Astrocyte (in vitro differentiated cells and primary cell): ENCODE results near the gene CAPN5. TPM values are rescaled to one million over a fixed set of nuclear protein-coding genes. Genes with fewer than 3 reads are reported as not detected.

Source experiments
- DNase-seq: peaks from one replicate; pipeline ENCODE4 v3.0.0-alpha.2; 2010; ENCODE audit warnings: low read depth
- FAIRE-seq: peaks from 2 replicates; lab custom pipeline; 2011; peaks lifted over from hg19 to GRCh38; lab: Jason Lieb, UNC
- H2AFZ ChIP-seq: 2 replicates; pipeline ENCODE4 v1.6.0; 2012; ENCODE audit warnings: low read depth, low read length, inconsistent platforms
- H3K27ac ChIP-seq: 2 replicates; pipeline ENCODE4 v1.5.1; 2011; ENCODE audit warnings: low read depth, low read length, inconsistent platforms
- H3K27me3 ChIP-seq: 2 replicates; pipeline ENCODE4 v1.6.0; 2011; ENCODE audit warnings: low read length, inconsistent platforms; ENCODE audit not compliant: insufficient read depth
- H3K36me3 ChIP-seq: 2 replicates; pipeline ENCODE4 v1.5.1; 2011; ENCODE audit warnings: low read length, inconsistent platforms; ENCODE audit not compliant: insufficient read depth
- H3K4me1 ChIP-seq: 2 replicates; pipeline ENCODE4 v1.5.1; 2011; ENCODE audit warnings: low read length, inconsistent platforms; ENCODE audit not compliant: insufficient read depth
- H3K4me2 ChIP-seq: 2 replicates; pipeline ENCODE4 v1.6.0; 2012; ENCODE audit warnings: low read length, inconsistent platforms
- H3K4me3 ChIP-seq: 2 replicates; pipeline ENCODE4 v1.5.1; 2011; ENCODE audit warnings: low read depth, mild to moderate bottlenecking, low read length, inconsistent platforms; ENCODE audit not compliant: insufficient read depth
- H3K79me2 ChIP-seq: 2 replicates; pipeline ENCODE4 v1.6.0; 2012; ENCODE audit warnings: mild to moderate bottlenecking, low read length, inconsistent platforms; ENCODE audit not compliant: insufficient read depth
- H3K9ac ChIP-seq: 2 replicates; pipeline ENCODE4 v1.6.0; 2012; ENCODE audit warnings: mild to moderate bottlenecking, low read length, inconsistent platforms
- H3K9me3 ChIP-seq: 2 replicates; pipeline ENCODE4 v1.5.1; 2012; ENCODE audit warnings: low read depth, mild to moderate bottlenecking, low read length, inconsistent platforms; ENCODE audit not compliant: insufficient read depth
- H4K20me1 ChIP-seq: 2 replicates; pipeline ENCODE4 v1.6.0; 2012; ENCODE audit warnings: low read length, inconsistent platforms; ENCODE audit not compliant: insufficient read depth
- H3K27ac Mint-ChIP-seq: one replicate; pipeline ENCODE4 v1.8.0; 2021; ENCODE audit warnings: mild to moderate bottlenecking, mixed read lengths; ENCODE audit not compliant: unreplicated experiment
- H3K27me3 Mint-ChIP-seq: one replicate; pipeline ENCODE4 v1.8.0; 2021; ENCODE audit warnings: low read depth, mixed read lengths; ENCODE audit not compliant: unreplicated experiment
- H3K36me3 Mint-ChIP-seq: one replicate; pipeline ENCODE4 v1.8.0; 2021; ENCODE audit warnings: low read depth, mixed read lengths; ENCODE audit not compliant: unreplicated experiment
- H3K4me1 Mint-ChIP-seq: one replicate; pipeline ENCODE4 v1.8.0; 2021; ENCODE audit warnings: low read depth, mixed read lengths; ENCODE audit not compliant: unreplicated experiment
- H3K4me3 Mint-ChIP-seq: one replicate; pipeline ENCODE4 v1.8.0; 2021; ENCODE audit warnings: mild to moderate bottlenecking, moderate library complexity, mixed read lengths; ENCODE audit not compliant: unreplicated experiment
- H3K9me3 Mint-ChIP-seq: one replicate; pipeline ENCODE4 v1.8.0; 2021; ENCODE audit warnings: mild to moderate bottlenecking, mixed read lengths; ENCODE audit not compliant: unreplicated experiment
- EZH2 ChIP-seq: IDR thresholded peaks from 2 replicates; pipeline ENCODE4 v1.6.1; 2012; ENCODE audit warnings: mild to moderate bottlenecking, low read length, inconsistent platforms; ENCODE audit not compliant: insufficient read depth
- total RNA-seq: library from RNA; stranded (reverse); gene quantifications from 2 replicates; pipeline ENCODE4 v1.2.1, GENCODE V29; 2021
- TF ChIP-seq, protein P1 (sequence below): IDR thresholded peaks from 2 replicates; pipeline ENCODE4 v1.5.1; 2011; ENCODE audit warnings: low read depth, mild to moderate bottlenecking, inconsistent platforms, low read length, moderate library complexity; ENCODE audit not compliant: insufficient read depth

Gene CAPN5
- total RNA-seq, 1 donor from 2014 or later, result 17.4 TPM

DNA sequence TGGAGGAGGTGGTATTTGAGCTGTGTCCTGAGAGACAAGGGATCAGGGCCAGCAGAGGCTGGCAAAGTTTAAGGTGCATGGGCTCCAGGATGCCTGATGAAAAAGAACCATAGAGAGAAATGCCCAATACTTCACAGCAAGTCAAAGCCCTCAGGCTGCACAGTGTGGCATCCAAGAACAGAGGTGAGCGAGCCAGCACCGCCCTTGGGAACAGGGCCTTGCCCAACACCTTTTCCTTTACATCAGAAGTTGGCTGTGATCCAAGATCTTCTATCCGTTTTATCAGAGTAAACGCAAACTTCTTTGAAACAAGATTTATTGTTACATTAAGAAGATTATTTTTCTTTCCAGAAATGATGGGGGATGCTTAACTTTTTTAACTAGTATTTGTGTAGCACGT is 31.2 kb upstream of the CAPN5 start:
- Histone ChIP-seq H3K4me2 (no peak overlapping the region), H3K4me3 (no peak overlapping the region), H3K27me3 (peaks cover 15% of the 10 kb centered on the region), H3K4me1 (peaks cover 8% of the 10 kb centered on the region), H4K20me1 (no peaks in the 10 kb centered on the region), H2AFZ (no peak overlapping the region), H3K36me3 (no peaks in the 10 kb centered on the region), H3K9ac (no peak overlapping the region), H3K9me3 (peaks cover 3% of the 10 kb centered on the region), H3K27ac (no peak overlapping the region), H3K79me2 (no peaks in the 10 kb centered on the region)
- peaks cover 10% of the 10 kb centered on the region for H3K9me3 Mint-ChIP-seq
- H3K27ac Mint-ChIP-seq, result no peak overlapping the region
- peaks cover 4% of the 10 kb centered on the region for H3K4me1 Mint-ChIP-seq
- no peak for DNase-seq
- H3K27me3 Mint-ChIP-seq, result peaks cover 28% of the 10 kb centered on the region
- H3K36me3 Mint-ChIP-seq, result peaks cover 5% of the 10 kb centered on the region
- TF ChIP-seq, protein P1, sequence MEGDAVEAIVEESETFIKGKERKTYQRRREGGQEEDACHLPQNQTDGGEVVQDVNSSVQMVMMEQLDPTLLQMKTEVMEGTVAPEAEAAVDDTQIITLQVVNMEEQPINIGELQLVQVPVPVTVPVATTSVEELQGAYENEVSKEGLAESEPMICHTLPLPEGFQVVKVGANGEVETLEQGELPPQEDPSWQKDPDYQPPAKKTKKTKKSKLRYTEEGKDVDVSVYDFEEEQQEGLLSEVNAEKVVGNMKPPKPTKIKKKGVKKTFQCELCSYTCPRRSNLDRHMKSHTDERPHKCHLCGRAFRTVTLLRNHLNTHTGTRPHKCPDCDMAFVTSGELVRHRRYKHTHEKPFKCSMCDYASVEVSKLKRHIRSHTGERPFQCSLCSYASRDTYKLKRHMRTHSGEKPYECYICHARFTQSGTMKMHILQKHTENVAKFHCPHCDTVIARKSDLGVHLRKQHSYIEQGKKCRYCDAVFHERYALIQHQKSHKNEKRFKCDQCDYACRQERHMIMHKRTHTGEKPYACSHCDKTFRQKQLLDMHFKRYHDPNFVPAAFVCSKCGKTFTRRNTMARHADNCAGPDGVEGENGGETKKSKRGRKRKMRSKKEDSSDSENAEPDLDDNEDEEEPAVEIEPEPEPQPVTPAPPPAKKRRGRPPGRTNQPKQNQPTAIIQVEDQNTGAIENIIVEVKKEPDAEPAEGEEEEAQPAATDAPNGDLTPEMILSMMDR, result no peak
- no peak for TF ChIP-seq EZH2
- no peak overlapping the region for H3K4me3 Mint-ChIP-seq
- no peak for FAIRE-seq

DNA sequence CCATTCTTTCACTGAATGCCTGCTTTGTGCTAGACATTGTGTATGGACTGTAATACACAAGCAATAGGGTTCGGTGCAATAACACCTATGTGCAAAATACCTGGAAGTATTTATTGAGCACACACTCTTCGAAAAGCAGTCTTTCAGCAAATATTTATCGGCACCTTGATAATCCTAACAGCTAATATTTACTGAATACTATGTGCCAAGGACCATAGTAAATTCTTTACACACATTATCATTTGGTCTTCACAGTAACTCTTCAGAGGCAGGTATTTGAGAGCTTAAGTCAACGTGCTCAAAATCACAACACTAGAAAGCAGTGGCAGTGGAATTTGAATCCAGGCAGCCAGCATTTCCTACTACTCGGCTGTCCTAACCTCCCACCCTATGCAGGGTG is 30.4 kb upstream of the CAPN5 start:
- H3K9ac ChIP-seq, result no peak overlapping the region
- H3K4me3 ChIP-seq, result no peak overlapping the region
- TF ChIP-seq EZH2, result no peak
- TF ChIP-seq, protein P1, result no peak
- H3K4me3 Mint-ChIP-seq, result no peak overlapping the region
- peaks cover 8% of the 10 kb centered on the region for H3K4me1 ChIP-seq
- H3K27me3 ChIP-seq, result peaks cover 8% of the 10 kb centered on the region
- H3K27ac ChIP-seq, result no peak overlapping the region
- no peaks in the 10 kb centered on the region for H3K79me2 ChIP-seq
- H3K27ac Mint-ChIP-seq, result no peak overlapping the region
- H3K4me2 ChIP-seq, result no peak overlapping the region
- H3K27me3 Mint-ChIP-seq, result peaks cover 33% of the 10 kb centered on the region
- peaks cover 13% of the 10 kb centered on the region for H3K9me3 Mint-ChIP-seq
- FAIRE-seq (no peak), DNase-seq (no peak)
- no peaks in the 10 kb centered on the region for H3K36me3 ChIP-seq
- peaks cover 3% of the 10 kb centered on the region for H3K9me3 ChIP-seq
- H4K20me1 ChIP-seq, result no peaks in the 10 kb centered on the region
- H2AFZ ChIP-seq, result no peak overlapping the region
- peaks cover 5% of the 10 kb centered on the region for H3K36me3 Mint-ChIP-seq
- peaks cover 4% of the 10 kb centered on the region for H3K4me1 Mint-ChIP-seq

DNA sequence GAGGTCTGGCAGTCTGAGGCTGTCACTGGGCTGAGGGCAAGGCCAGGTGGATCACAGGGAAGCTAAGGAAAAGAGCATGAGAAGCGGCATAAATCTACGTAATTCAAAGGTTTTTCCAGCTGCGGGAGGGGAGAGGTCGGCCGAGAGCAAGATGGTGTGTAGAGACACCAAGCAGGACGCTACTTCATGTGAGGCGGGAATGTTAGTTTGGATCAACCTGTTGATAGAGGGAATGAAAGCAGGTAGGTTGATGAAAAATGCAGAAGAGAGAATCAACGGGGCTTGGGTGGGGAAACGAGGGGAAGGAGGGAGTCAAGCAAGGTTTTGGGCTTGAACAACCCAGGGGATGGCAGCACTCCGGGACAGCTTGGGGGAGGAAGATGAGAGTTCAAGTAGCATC is 29.7 kb upstream of the CAPN5 start:
- peaks cover 4% of the 10 kb centered on the region for H3K4me1 Mint-ChIP-seq
- no peak overlapping the region for H3K27ac ChIP-seq
- H3K79me2 ChIP-seq, result no peaks in the 10 kb centered on the region
- FAIRE-seq, result no peak
- H3K27ac Mint-ChIP-seq, result no peak overlapping the region
- H3K9me3 Mint-ChIP-seq, result peaks cover 13% of the 10 kb centered on the region
- peaks cover 8% of the 10 kb centered on the region for H3K27me3 ChIP-seq
- DNase-seq, result no peak
- H2AFZ ChIP-seq, result no peak overlapping the region
- no peak overlapping the region for H3K4me3 Mint-ChIP-seq
- H4K20me1 ChIP-seq, result no peaks in the 10 kb centered on the region
- H3K4me1 ChIP-seq, result peaks cover 8% of the 10 kb centered on the region
- H3K9ac ChIP-seq, result no peak overlapping the region
- no peak overlapping the region for H3K4me2 ChIP-seq
- TF ChIP-seq, protein P1, result no peak
- TF ChIP-seq EZH2, result no peak
- H3K4me3 ChIP-seq, result no peak overlapping the region
- H3K27me3 Mint-ChIP-seq, result peaks cover 32% of the 10 kb centered on the region
- no peaks in the 10 kb centered on the region for H3K36me3 ChIP-seq
- H3K36me3 Mint-ChIP-seq, result peaks cover 5% of the 10 kb centered on the region
- peaks cover 3% of the 10 kb centered on the region for H3K9me3 ChIP-seq
